SK-N-SH (cell line): ENCODE data around the gene METRNL. TPM values are rescaled to one million over a fixed set of nuclear protein-coding genes. Genes with fewer than 3 reads are reported as not detected.

Experiments used
- CTCF ChIA-PET: fragments of 300-600, 350-600 bp; formaldehyde crosslinking; extraction: SDS; loops from one replicate; lab custom pipeline; 2021; lab: Yijun Ruan, JAX
- POLR2A ChIA-PET: fragments of 350-600 bp; sonication (Branson Sonifier 250); formaldehyde crosslinking; extraction: SDS; loops from one replicate; lab custom pipeline; 2020; ENCODE audit warnings: antibody characterized with exemption, inconsistent platforms; lab: Yijun Ruan, JAX
- DNase-seq: peaks from one replicate; pipeline ENCODE4 v3.0.0; 2012
- H2AFZ ChIP-seq: fragments of 200-600 bp; sonication (generic); 2 replicates; pipeline ENCODE4 v1.8.1; 2016; ENCODE audit warnings: antibody characterized with exemption, mild to moderate bottlenecking, low read depth
- H3F3A ChIP-seq: fragments of 200-600 bp; sonication (generic); replicated peaks from 2 replicates; pipeline ENCODE3; 2016; ENCODE audit warnings: antibody characterized with exemption, mild to moderate bottlenecking; ENCODE audit not compliant: insufficient read depth
- H3K27ac ChIP-seq, 2 experiments: fragments of 200-500 bp in 1 of 2; fragments of 200-600 bp in 1 of 2; sonication (Bioruptor generic) in 1 of 2; sonication (generic), shearing (Covaris generic) in 1 of 2; 2 replicates each; pipeline versions ENCODE4 v1.5.1 to v1.6.1; 2014 to 2016; ENCODE audit warnings: low read depth in 2 of 2, inconsistent platforms in 1 of 2, low read length in 1 of 2, mild to moderate bottlenecking in 1 of 2, mixed read lengths in 1 of 2
- H3K27me3 ChIP-seq: fragments of 200-600 bp; sonication (generic), shearing (Covaris generic); 2 replicates; pipeline ENCODE4 v1.6.1; 2016; ENCODE audit warnings: mixed run types; ENCODE audit not compliant: insufficient read depth
- H3K36me3 ChIP-seq, 2 experiments: fragments of 200-500 bp in 1 of 2; fragments of 200-600 bp in 1 of 2; sonication (Bioruptor generic) in 1 of 2; sonication (generic) in 1 of 2; replicated peaks in 1 of 2; 2 replicates each; pipeline versions ENCODE3 to v1.5.1; 2014 to 2016; ENCODE audit warnings: low read length in 1 of 2, mild to moderate bottlenecking in 1 of 2; ENCODE audit not compliant: insufficient read depth in 2 of 2, control insufficient read depth in 1 of 2
- H3K4me1 ChIP-seq, 2 experiments: fragments of 200-500 bp in 1 of 2; fragments of 200-600 bp in 1 of 2; sonication (Bioruptor generic) in 1 of 2; sonication (generic), shearing (Covaris generic) in 1 of 2; 2 replicates each; pipeline versions ENCODE4 v1.5.1 to v1.6.1; 2014 to 2016; ENCODE audit warnings: low read depth in 1 of 2, low read length in 1 of 2, mixed run types in 1 of 2; ENCODE audit not compliant: insufficient read depth in 2 of 2, control insufficient read depth in 1 of 2
- H3K4me2 ChIP-seq: fragments of 200-600 bp; sonication (generic), shearing (Covaris generic); 2 replicates; pipeline ENCODE4 v1.6.1; 2017; ENCODE audit warnings: mixed run types
- H3K4me3 ChIP-seq, 2 experiments: fragments of 200-500 bp in 1 of 2; fragments of 200-600 bp in 1 of 2; sonication (Bioruptor generic) in 1 of 2; sonication (generic), shearing (Covaris generic) in 1 of 2; 2 replicates each; pipeline versions ENCODE4 v1.5.1 to v1.8.1; 2014 to 2016; ENCODE audit warnings: low read depth in 2 of 2, inconsistent platforms in 1 of 2, low read length in 1 of 2, mild to moderate bottlenecking in 1 of 2, mixed read lengths in 1 of 2, moderate library complexity in 1 of 2
- H3K79me2 ChIP-seq: fragments of 200-600 bp; sonication (generic); 2 replicates; pipeline ENCODE4 v1.8.1; 2017; ENCODE audit warnings: mild to moderate bottlenecking; ENCODE audit not compliant: insufficient read depth
- H3K9ac ChIP-seq: fragments of 200-600 bp; sonication (generic); 2 replicates; pipeline ENCODE4 v1.6.1; 2017; ENCODE audit warnings: mixed run types
- H3K9me2 ChIP-seq: fragments of 200-600 bp; sonication (generic); 2 replicates; pipeline ENCODE4 v1.6.1; 2017; ENCODE audit warnings: mixed run types
- H3K9me3 ChIP-seq: fragments of 200-600 bp; sonication (generic); 2 replicates; pipeline ENCODE4 v1.6.1; 2017; ENCODE audit warnings: mixed run types, mild to moderate bottlenecking, moderate library complexity
- H4K20me1 ChIP-seq: fragments of 200-600 bp; sonication (generic); 2 replicates; pipeline ENCODE4 v1.6.1; 2017; ENCODE audit warnings: mild to moderate bottlenecking, mixed run types; ENCODE audit not compliant: insufficient read depth
- CHD2 ChIP-seq: fragments of 150-350 bp; IDR thresholded peaks from 2 replicates; pipeline ENCODE4 v1.6.1; 2018; ENCODE audit warnings: low read length; ENCODE audit not compliant: partially characterized antibody
- CTCF ChIP-seq: fragments of 200-600 bp; sonication (generic); IDR thresholded peaks from 2 replicates; pipeline ENCODE4 v1.6.1; 2017; ENCODE audit warnings: antibody characterized with exemption, mild to moderate bottlenecking, moderate library complexity
- ELF1 ChIP-seq: IDR thresholded peaks from 2 replicates; pipeline ENCODE4 v1.4.0; 2012
- EP300 ChIP-seq, 2 experiments: IDR thresholded peaks; 2 replicates each; pipeline versions ENCODE4 v1.4.0 to v1.6.1; 2012; ENCODE audit warnings: borderline replicate concordance in 1 of 2, low read depth in 1 of 2, low read length in 1 of 2
- EZH2phosphoT487 ChIP-seq: fragments of 200-600 bp; sonication (generic); IDR thresholded peaks from 2 replicates; pipeline ENCODE4 v1.6.1; 2017; ENCODE audit warnings: low read depth, mixed run types, mild to moderate bottlenecking, antibody characterized with exemption, moderate library complexity, borderline replicate concordance
- GABPA ChIP-seq: IDR thresholded peaks from 2 replicates; pipeline ENCODE4 v1.4.0; 2012; ENCODE audit warnings: low read depth, mild to moderate bottlenecking
- IRF3 ChIP-seq: fragments of 150-350 bp; IDR thresholded peaks from 2 replicates; pipeline ENCODE4 v1.6.1; 2016; ENCODE audit warnings: mild to moderate bottlenecking, low read depth, low read length
- JUND ChIP-seq: IDR thresholded peaks from 2 replicates; pipeline ENCODE4 v1.4.0; 2012
- MAX ChIP-seq: IDR thresholded peaks from 2 replicates; pipeline ENCODE4 v1.4.0; 2012; ENCODE audit warnings: low read depth
- MXI1 ChIP-seq: IDR thresholded peaks from 2 replicates; pipeline ENCODE4 v1.6.1; 2012; ENCODE audit warnings: mild to moderate bottlenecking, low read depth, low read length, improper control_type of control experiment
- NFIC ChIP-seq: IDR thresholded peaks from 2 replicates; pipeline ENCODE4 v1.4.0; 2012; ENCODE audit warnings: borderline replicate concordance
- PBX3 ChIP-seq: IDR thresholded peaks from 2 replicates; pipeline ENCODE4; 2012
- RAD21 ChIP-seq: IDR thresholded peaks from 2 replicates; pipeline ENCODE4 v1.6.1; 2012; ENCODE audit warnings: mild to moderate bottlenecking, low read length
- RCOR1 ChIP-seq: fragments of 150-350 bp; IDR thresholded peaks from 2 replicates; pipeline ENCODE4 v1.6.1; 2017; ENCODE audit warnings: antibody characterized with exemption, low read length
- REST ChIP-seq: IDR thresholded peaks from 2 replicates; pipeline ENCODE4 v1.6.1; 2012; ENCODE audit warnings: mild to moderate bottlenecking, low read depth, low read length, moderate library complexity
- RXRA ChIP-seq: IDR thresholded peaks from 2 replicates; pipeline ENCODE4 v1.4.0; 2012; ENCODE audit warnings: low read depth, mild to moderate bottlenecking, borderline replicate concordance
- TAF1 ChIP-seq: IDR thresholded peaks from 2 replicates; pipeline ENCODE4 v1.6.1; 2012; ENCODE audit warnings: low read depth, mild to moderate bottlenecking, low read length, moderate library complexity, borderline replicate concordance
- YY1 ChIP-seq: IDR thresholded peaks from 2 replicates; pipeline ENCODE4 v1.4.0; 2012; ENCODE audit warnings: low read depth, mild to moderate bottlenecking
- ZBTB33 ChIP-seq: IDR thresholded peaks from 2 replicates; pipeline ENCODE4 v1.4.0; 2012; ENCODE audit warnings: low read depth, borderline replicate concordance
- WGBS: methylation state at CpG from one replicate; pipeline ENCODE4 v1.1.6; 2017; ENCODE audit warnings: low lambda C conversion rate; 5-methylcytosine and 5-hydroxymethylcytosine counted together
- polyA plus RNA-seq, 3 experiments: library from polyadenylated mRNA; depleted of rRNA; stranded (reverse); fragments of >200 nt; gene quantifications; 2 replicates each; pipeline ENCODE4 v1.2.3, GENCODE V29; 2012

The METRNL gene
- polyA plus RNA-seq, 1 of the 3 experiments (the other 2 are of a cell fraction) = 75.5 TPM

- no peak overlapping the region for H3K4me2 ChIP-seq
- peaks cover 4% of the 10 kb centered on the region for H3F3A ChIP-seq
- no peaks in the 10 kb centered on the region for H3K4me1 ChIP-seq
- no peak for TF ChIP-seq IRF3
- no peak for TF ChIP-seq RXRA
- TF ChIP-seq RCOR1 = no peak
- no peak for TF ChIP-seq GABPA
- TF ChIP-seq PBX3 = no peak
- no peak for TF ChIP-seq TAF1
- TF ChIP-seq MXI1 = no peak
- TF ChIP-seq NFIC = no peak
- no peak for TF ChIP-seq ZBTB33
- no peak for TF ChIP-seq EP300 (IDR thresholded peaks at IDR 0.05; ENCODE audit: borderline replicate concordance in 1 of 2, low read depth in 1 of 2, low read length in 1 of 2)
- no peak for TF ChIP-seq REST
- TF ChIP-seq MAX = no peak
- no peak for TF ChIP-seq JUND
- no peak for TF ChIP-seq CTCF
- no peak for TF ChIP-seq RAD21
- TF ChIP-seq YY1 = no peak
- no peak for TF ChIP-seq ELF1
- no peak for TF ChIP-seq EZH2phosphoT487
- TF ChIP-seq CHD2 = no peak
- TF ChIP-seq, all 33 proteins: peak for 0
- H3K79me2 ChIP-seq = peaks cover 5% of the 10 kb centered on the region; the same call in 1 of the 2 replicates
- POLR2A ChIA-PET = no interaction called here
- no peaks in the 10 kb centered on the region for H4K20me1 ChIP-seq
- CTCF ChIA-PET = no interaction called here
- H3K4me3 ChIP-seq = no peak overlapping the region
- no peak for DNase-seq
- H2AFZ ChIP-seq = no peak overlapping the region
- no peak overlapping the region for H3K27ac ChIP-seq
- WGBS = 92% methylated on average over 8 of the region's 8 CpGs
- no peaks in the 10 kb centered on the region for H3K27me3 ChIP-seq
- H3K9me3 ChIP-seq = peaks cover 25% of the 10 kb centered on the region; the same call in 1 of the 2 replicates
- H3K36me3 ChIP-seq = peaks cover 24 to 67% of the 10 kb centered on the region in 2 experiments
- H3K9me2 ChIP-seq = no peaks in the 10 kb centered on the region
- no peak overlapping the region for H3K9ac ChIP-seq
These were observed 36.8 kb upstream of the METRNL start for GRCh38 chr17:83042522-83043158.
